RWPE2 (cell line): Measurements from ENCODE around the gene CAPN10.

ENCODE experiments used
- ATAC-seq: fragments of 200-7000 bp; cut with Tn5 transposase; 3 replicates; pipeline ENCODE4 v1.9.1; 2021; ENCODE audit warnings: low read depth
- DNase-seq: peaks from one replicate; pipeline ENCODE4 v3.0.0-alpha.2; 2020; ENCODE audit warnings: low spot score
- H3K27ac ChIP-seq: fragments of 450-650 bp; 2 replicates; pipeline ENCODE4 v1.5.1; 2017; ENCODE audit warnings: mild to moderate bottlenecking; ENCODE audit not compliant: poor library complexity, severe bottlenecking
- H3K27me3 ChIP-seq: fragments of 250-450 bp; sonication (Bioruptor Pico); 2 replicates; pipeline ENCODE4 v1.5.1; 2021; ENCODE audit warnings: mild to moderate bottlenecking, moderate library complexity; ENCODE audit not compliant: insufficient read depth, poor library complexity, severe bottlenecking
- H3K36me3 ChIP-seq: fragments of 250-450 bp; sonication (Bioruptor Pico); 2 replicates; pipeline ENCODE4 v1.5.1; 2020; ENCODE audit warnings: low read depth, mild to moderate bottlenecking, moderate library complexity
- H3K4me1 ChIP-seq: fragments of 250-450 bp; sonication (Bioruptor Pico); 2 replicates; pipeline ENCODE4 v1.5.1; 2021; ENCODE audit warnings: mild to moderate bottlenecking, moderate library complexity; ENCODE audit not compliant: insufficient read depth, poor library complexity, severe bottlenecking
- H3K4me3 ChIP-seq: fragments of 250-450 bp; sonication (Bioruptor Pico); 2 replicates; pipeline ENCODE4 v1.5.1; 2021; ENCODE audit warnings: mild to moderate bottlenecking, moderate library complexity; ENCODE audit not compliant: severe bottlenecking
- H3K9me3 ChIP-seq: fragments of 250-450 bp; sonication (Bioruptor Pico); 2 replicates; pipeline ENCODE4 v1.5.1; 2021; ENCODE audit warnings: mild to moderate bottlenecking, moderate library complexity; ENCODE audit not compliant: severe bottlenecking
- TF ChIP-seq, protein P1 (sequence below): fragments of 450-650 bp; IDR thresholded peaks from one replicate; pipeline ENCODE4 v1.5.1; 2017; ENCODE audit warnings: mild to moderate bottlenecking, moderate library complexity; ENCODE audit not compliant: poor library complexity, severe bottlenecking

CAPN10 gene

GRCh38 chr2:240637901-240638345 lies 51.4 kb downstream of the CAPN10 start:
- no peaks in the 10 kb centered on the region for H3K4me1 ChIP-seq
- DNase-seq (no peak), ATAC-seq (no peak)
- H3K27me3 ChIP-seq: peaks cover 3% of the 10 kb centered on the region
- H3K27ac ChIP-seq: no peak overlapping the region
- peaks cover 8% of the 10 kb centered on the region for H3K9me3 ChIP-seq
- H3K36me3 ChIP-seq: no peaks in the 10 kb centered on the region
- TF ChIP-seq, protein P1, sequence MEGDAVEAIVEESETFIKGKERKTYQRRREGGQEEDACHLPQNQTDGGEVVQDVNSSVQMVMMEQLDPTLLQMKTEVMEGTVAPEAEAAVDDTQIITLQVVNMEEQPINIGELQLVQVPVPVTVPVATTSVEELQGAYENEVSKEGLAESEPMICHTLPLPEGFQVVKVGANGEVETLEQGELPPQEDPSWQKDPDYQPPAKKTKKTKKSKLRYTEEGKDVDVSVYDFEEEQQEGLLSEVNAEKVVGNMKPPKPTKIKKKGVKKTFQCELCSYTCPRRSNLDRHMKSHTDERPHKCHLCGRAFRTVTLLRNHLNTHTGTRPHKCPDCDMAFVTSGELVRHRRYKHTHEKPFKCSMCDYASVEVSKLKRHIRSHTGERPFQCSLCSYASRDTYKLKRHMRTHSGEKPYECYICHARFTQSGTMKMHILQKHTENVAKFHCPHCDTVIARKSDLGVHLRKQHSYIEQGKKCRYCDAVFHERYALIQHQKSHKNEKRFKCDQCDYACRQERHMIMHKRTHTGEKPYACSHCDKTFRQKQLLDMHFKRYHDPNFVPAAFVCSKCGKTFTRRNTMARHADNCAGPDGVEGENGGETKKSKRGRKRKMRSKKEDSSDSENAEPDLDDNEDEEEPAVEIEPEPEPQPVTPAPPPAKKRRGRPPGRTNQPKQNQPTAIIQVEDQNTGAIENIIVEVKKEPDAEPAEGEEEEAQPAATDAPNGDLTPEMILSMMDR: no peak
- H3K4me3 ChIP-seq: no peak overlapping the region

DNA sequence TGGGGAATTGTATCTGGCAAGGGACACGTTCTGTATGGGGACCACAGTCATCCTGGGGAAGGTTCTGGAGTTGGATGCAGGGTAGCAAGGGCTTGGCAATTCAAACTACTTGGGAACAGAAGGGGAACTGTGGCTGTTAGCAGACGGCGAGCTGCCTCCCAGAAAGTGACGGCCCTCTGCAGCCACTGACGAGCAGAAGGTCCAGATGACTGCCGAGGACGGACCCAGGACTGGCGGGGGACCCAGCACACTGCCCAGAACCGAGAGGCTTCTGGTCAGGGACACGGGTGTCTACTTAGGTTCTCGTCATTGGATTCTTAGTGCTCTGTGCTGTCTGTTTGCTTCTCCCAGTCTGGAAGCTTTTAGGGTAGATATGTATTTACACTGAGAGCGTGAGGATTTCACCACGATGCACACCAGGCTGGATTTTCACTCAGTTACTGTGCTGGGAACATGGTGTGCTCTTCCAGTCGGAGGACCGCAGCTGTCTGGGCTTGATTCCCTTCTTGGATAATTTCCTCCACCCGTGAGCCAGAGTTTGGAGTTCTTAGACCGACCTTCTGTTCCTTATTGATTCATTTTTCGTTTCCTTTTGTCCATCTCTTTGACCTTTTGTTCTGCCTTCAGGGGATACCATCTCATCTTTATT lies 52.1 kb downstream of the CAPN10 start:
- H3K27ac ChIP-seq: no peak overlapping the region
- ATAC-seq (no peak), DNase-seq (no peak)
- no peaks in the 10 kb centered on the region for H3K4me1 ChIP-seq
- peaks cover 3% of the 10 kb centered on the region for H3K27me3 ChIP-seq
- H3K4me3 ChIP-seq: no peak overlapping the region
- H3K9me3 ChIP-seq: peaks cover 5% of the 10 kb centered on the region
- H3K36me3 ChIP-seq: no peaks in the 10 kb centered on the region
- TF ChIP-seq, protein P1: no peak

DNA sequence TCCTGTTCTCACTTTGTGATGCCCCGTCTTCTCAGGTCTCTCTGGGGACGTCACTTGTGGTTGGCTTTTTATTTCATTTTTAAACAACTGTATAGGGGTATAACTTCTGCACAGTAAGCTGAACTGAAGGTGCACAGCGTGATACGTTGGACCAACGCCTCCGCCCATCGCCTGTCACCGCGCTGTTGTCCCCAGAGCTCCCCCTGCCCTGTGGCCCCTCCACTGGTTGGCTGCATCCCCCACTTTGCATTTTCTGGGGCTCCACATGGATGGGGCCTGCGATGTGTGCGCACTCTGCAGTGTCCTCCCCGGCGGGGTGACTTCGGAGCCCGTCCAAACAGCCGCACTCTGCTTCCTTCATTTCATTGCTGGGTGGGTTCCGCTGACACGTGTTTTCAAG lies 53.0 kb downstream of the CAPN10 start:
- TF ChIP-seq, protein P1: no peak
- Histone ChIP-seq H3K9me3 (no peaks in the 10 kb centered on the region), H3K27ac (no peak overlapping the region), H3K4me1 (no peaks in the 10 kb centered on the region), H3K36me3 (no peaks in the 10 kb centered on the region), H3K27me3 (peaks cover 7% of the 10 kb centered on the region), H3K4me3 (no peak overlapping the region)
- ATAC-seq (no peak), DNase-seq (no peak)

- H3K9me3 ChIP-seq: no peaks in the 10 kb centered on the region
- H3K27me3 ChIP-seq: peaks cover 8% of the 10 kb centered on the region
- no peak overlapping the region for H3K4me3 ChIP-seq
- H3K27ac ChIP-seq: no peak overlapping the region
- H3K36me3 ChIP-seq: no peaks in the 10 kb centered on the region
- DNase-seq (no peak), ATAC-seq (0 out of 3 replicates have a peak, but pooled peaks have one; percentile 55)
- TF ChIP-seq, protein P1: no peak
- no peaks in the 10 kb centered on the region for H3K4me1 ChIP-seq
These were observed 54.4 kb downstream of the CAPN10 start for GRCh38 chr2:240640939-240641338.

DNA sequence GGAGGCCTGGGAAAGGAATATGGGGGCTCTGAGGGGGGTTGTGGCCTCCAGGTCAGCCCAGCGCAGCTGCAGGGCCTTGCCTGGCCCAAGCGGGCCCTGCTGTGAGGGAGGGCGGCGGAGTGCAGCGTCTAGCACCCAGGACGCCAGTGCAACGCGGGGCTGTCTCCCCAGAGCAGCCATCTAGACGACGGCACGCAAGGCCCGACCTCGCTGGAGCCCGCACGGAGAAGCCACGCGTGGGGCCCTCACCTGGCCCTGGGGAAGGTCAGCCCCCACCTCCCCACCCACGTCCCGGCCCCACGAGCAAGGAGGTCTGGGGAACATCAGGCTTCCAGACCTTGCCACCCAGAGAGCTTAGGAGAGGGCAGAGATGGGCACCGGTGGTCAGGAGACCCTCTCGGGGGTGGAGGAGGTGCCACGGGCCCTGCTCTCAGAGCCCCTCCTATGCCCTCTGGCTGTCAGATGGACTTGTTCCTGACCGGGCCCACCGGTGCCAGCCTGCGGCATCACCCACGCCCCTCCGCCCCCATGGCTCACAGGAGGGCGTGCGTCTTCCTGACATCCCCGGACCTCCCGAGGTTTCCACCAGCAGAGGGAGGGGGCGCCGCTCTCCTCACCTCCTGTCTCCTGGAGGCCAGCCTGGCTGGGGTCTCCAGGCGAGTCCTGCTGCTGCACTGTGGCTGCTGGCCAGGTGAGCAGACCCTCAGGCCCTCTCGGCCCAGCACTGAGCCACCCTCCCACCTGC lies 55.7 kb downstream of the CAPN10 start:
- DNase-seq (no peak), ATAC-seq (no peak)
- TF ChIP-seq, protein P1: no peak
- H3K4me1 ChIP-seq: no peaks in the 10 kb centered on the region
- H3K9me3 ChIP-seq: no peaks in the 10 kb centered on the region
- H3K27me3 ChIP-seq: peaks cover 21% of the 10 kb centered on the region
- no peaks in the 10 kb centered on the region for H3K36me3 ChIP-seq
- no peak overlapping the region for H3K4me3 ChIP-seq
- H3K27ac ChIP-seq: no peak overlapping the region
